ENCODE results near the gene AGBL4. TPM values are rescaled to one million over a fixed set of nuclear protein-coding genes. Genes with fewer than 3 reads are reported as not detected.

AGBL4 gene
- total and polyA plus RNA-seq, 9 of the 15 experiments (the other 6 are each of a cell fraction or from before 2014, with no cell fraction given): 0.11 TPM; not detected in 7

DNA sequence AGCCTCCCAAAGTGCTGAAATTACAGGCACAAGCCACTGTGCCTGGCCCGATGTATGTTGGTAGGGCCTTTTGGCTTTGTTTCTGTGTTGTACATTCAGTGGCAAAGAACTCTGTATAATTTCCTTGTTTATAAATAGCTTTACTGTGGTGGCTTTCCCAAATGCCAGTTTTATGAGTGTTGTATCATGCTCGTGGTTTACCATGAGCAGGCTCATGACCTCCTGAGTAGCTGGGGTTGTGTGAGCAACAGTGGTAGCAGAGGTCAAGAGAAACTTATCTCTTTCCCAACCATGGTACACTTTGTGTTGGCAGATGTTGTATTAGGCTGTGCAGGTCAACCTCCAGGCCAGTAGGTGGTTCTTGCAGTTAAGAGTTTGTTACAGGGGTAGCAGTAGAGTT is 826.7 kb downstream of the AGBL4 start:
- no peak overlapping the region for H3K9ac ChIP-seq (ENCODE audit: insufficient read depth in 1 of 2, low read depth in 2 of 2, low read length in 2 of 2)
- POLR2A ChIA-PET: no interaction called here
- no peaks in the 10 kb centered on the region for H3K9me1 ChIP-seq (ENCODE audit: control insufficient read depth, insufficient read depth, low read length)
- WGBS (ENCODE audit: insufficient coverage, low coverage, missing lambda C conversion rate): 0% methylated on average over 2 of the region's 2 CpGs
- H3K4me1 ChIP-seq (replicated peaks in 1 of 2; ENCODE audit: control insufficient read depth in 2 of 2, insufficient read depth in 2 of 2, low read length in 2 of 2): no peaks in the 10 kb centered on the region
- H3K9me3 ChIP-seq (replicated peaks; ENCODE audit: control insufficient read depth, insufficient read depth, low read depth, low read length): no peaks in the 10 kb centered on the region
- no TSS peak for BruUV-seq (replicated peaks)
- H3K27me3 ChIP-seq (ENCODE audit: control insufficient read depth in 2 of 2, insufficient read depth in 2 of 2, low read length in 2 of 2): no peaks in the 10 kb centered on the region
- no peak overlapping the region for H2AFZ ChIP-seq (ENCODE audit: low read depth, low read length)
- H4K20me1 ChIP-seq (replicated peaks; ENCODE audit: control insufficient read depth, insufficient read depth, low read length): no peaks in the 10 kb centered on the region
- in situ Hi-C loops (cut with MboI): no loop called here
- FAIRE-seq: no peak
- no peak for TF ChIP-seq ZKSCAN1 (IDR thresholded peaks at IDR 0.05; ENCODE audit: low read depth, low read length)
- TF ChIP-seq BMI1 (IDR thresholded peaks at IDR 0.05; ENCODE audit: low read length): no peak
- no peak for TF ChIP-seq NFXL1 (CRISPR knock-in tag; IDR thresholded peaks at IDR 0.05)
- TF ChIP-seq TSC22D4 (tag; IDR thresholded peaks at IDR 0.05): no peak
- no peak for TF ChIP-seq FOXK2 (conservative IDR thresholded peaks at IDR 0.05 in 1 of 2, IDR thresholded peaks at IDR 0.05 in 1 of 2; ENCODE audit: low read depth in 2 of 2)
- no peak for TF ChIP-seq TRIM24 (IDR thresholded peaks at IDR 0.05)
- no peak for TF ChIP-seq YBX1 (IDR thresholded peaks at IDR 0.05)
- TF ChIP-seq, protein P1, sequence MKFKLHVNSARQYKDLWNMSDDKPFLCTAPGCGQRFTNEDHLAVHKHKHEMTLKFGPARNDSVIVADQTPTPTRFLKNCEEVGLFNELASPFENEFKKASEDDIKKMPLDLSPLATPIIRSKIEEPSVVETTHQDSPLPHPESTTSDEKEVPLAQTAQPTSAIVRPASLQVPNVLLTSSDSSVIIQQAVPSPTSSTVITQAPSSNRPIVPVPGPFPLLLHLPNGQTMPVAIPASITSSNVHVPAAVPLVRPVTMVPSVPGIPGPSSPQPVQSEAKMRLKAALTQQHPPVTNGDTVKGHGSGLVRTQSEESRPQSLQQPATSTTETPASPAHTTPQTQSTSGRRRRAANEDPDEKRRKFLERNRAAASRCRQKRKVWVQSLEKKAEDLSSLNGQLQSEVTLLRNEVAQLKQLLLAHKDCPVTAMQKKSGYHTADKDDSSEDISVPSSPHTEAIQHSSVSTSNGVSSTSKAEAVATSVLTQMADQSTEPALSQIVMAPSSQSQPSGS (CRISPR knock-in tag; IDR thresholded peaks at IDR 0.05): no peak
- no peak for TF ChIP-seq MCM2 (IDR thresholded peaks at IDR 0.05; ENCODE audit: low read depth)
- TF ChIP-seq BDP1 (IDR thresholded peaks at IDR 0.05; ENCODE audit: insufficient read depth, insufficient read length): no peak
- TF ChIP-seq, protein P2, sequence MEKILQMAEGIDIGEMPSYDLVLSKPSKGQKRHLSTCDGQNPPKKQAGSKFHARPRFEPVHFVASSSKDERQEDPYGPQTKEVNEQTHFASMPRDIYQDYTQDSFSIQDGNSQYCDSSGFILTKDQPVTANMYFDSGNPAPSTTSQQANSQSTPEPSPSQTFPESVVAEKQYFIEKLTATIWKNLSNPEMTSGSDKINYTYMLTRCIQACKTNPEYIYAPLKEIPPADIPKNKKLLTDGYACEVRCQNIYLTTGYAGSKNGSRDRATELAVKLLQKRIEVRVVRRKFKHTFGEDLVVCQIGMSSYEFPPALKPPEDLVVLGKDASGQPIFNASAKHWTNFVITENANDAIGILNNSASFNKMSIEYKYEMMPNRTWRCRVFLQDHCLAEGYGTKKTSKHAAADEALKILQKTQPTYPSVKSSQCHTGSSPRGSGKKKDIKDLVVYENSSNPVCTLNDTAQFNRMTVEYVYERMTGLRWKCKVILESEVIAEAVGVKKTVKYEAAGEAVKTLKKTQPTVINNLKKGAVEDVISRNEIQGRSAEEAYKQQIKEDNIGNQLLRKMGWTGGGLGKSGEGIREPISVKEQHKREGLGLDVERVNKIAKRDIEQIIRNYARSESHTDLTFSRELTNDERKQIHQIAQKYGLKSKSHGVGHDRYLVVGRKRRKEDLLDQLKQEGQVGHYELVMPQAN (IDR thresholded peaks at IDR 0.05; ENCODE audit: borderline replicate concordance): no peak
- TF ChIP-seq, protein P3, sequence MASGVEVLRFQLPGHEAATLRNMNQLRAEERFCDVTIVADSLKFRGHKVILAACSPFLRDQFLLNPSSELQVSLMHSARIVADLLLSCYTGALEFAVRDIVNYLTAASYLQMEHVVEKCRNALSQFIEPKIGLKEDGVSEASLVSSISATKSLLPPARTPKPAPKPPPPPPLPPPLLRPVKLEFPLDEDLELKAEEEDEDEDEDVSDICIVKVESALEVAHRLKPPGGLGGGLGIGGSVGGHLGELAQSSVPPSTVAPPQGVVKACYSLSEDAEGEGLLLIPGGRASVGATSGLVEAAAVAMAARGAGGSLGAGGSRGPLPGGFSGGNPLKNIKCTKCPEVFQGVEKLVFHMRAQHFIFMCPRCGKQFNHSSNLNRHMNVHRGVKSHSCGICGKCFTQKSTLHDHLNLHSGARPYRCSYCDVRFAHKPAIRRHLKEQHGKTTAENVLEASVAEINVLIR (CRISPR knock-in tag; IDR thresholded peaks at IDR 0.05): no peak
- TF ChIP-seq ZNF121 (CRISPR knock-in tag; conservative IDR thresholded peaks at IDR 0.05): no peak
- H3K36me3 ChIP-seq (ENCODE audit: control insufficient read depth, insufficient read depth, low read length): no peaks in the 10 kb centered on the region
- ATAC-seq: no peak
- no peak overlapping the region for H3K4me3 ChIP-seq
- DNase-seq (ENCODE audit: extremely low read depth in 1 of 4, low spot score in 3 of 4): no peak
- H3K4me2 ChIP-seq (ENCODE audit: insufficient read depth, low read length): no peak overlapping the region
- no peaks in the 10 kb centered on the region for H3K79me2 ChIP-seq (ENCODE audit: control insufficient read depth, insufficient read depth, low read length)
- CTCF ChIA-PET (ENCODE audit: low intra/inter-chr PET ratio): interaction anchor here (0.5 to 0.6 kb wide), 2 partner anchors 869 to 1542 kb away, joined by 3 read pairs; no protein-coding TSS in a partner anchor
- H3K27ac ChIP-seq (ENCODE audit: extremely low read depth, low read depth, low read length): no peak overlapping the region
- intact Hi-C loops (cut with micrococcal nuclease): no loop called here
